GM12878 (cell line): ENCODE data around the gene UVRAG. TPM values are rescaled to one million over a fixed set of nuclear protein-coding genes. Genes with fewer than 3 reads are reported as not detected.

Source experiments
- ATAC-seq: fragments of 200-7000 bp; cut with Tn5 transposase; 3 replicates; pipeline ENCODE4 v1.9.1; 2020; ENCODE audit warnings: mild to moderate bottlenecking, moderate library complexity
- BruUV-seq: library from RNA; stranded (reverse); fragments of 400-500 nt; replicated peaks from 2 replicates; lab custom pipeline; 2021; lab: Mats Ljungman, UMichigan
- CTCF ChIA-PET: fragments of 300-600 bp; sonication (Branson Sonifier 250); formaldehyde crosslinking; extraction: SDS; loops from one replicate; lab custom pipeline; 2021; ENCODE audit warnings: inconsistent platforms; lab: Yijun Ruan, JAX
- POLR2A ChIA-PET: fragments of 350-600 bp; formaldehyde crosslinking; extraction: SDS; loops from one replicate; lab custom pipeline; 2021; ENCODE audit warnings: inconsistent platforms; lab: Charles Lee
- RAD21 ChIA-PET: fragments of 300-600 bp; sonication (Branson Sonifier 250); formaldehyde crosslinking; loops from one replicate; lab custom pipeline; 2023; ENCODE audit warnings: antibody characterized with exemption; ENCODE audit not compliant: unreplicated experiment; lab: Charles Lee
- SMC1A ChIA-PET: fragments of 300-600 bp; sonication (Branson Sonifier 250); formaldehyde crosslinking; loops from one replicate; lab custom pipeline; 2023; ENCODE audit not compliant: unreplicated experiment, uncharacterized antibody; lab: Charles Lee
- DNase-seq: peaks from one replicate; pipeline ENCODE4 v3.0.0-alpha.2; 2011; ENCODE audit warnings: low read depth, low spot score
- FAIRE-seq: peaks from 3 replicates; lab custom pipeline; 2011; peaks lifted over from hg19 to GRCh38; lab: Jason Lieb, UNC
- H2AFZ ChIP-seq: 2 replicates; pipeline ENCODE4 v1.6.0; 2011; ENCODE audit warnings: low read depth, low read length, control low read depth; ENCODE audit not compliant: control insufficient read depth
- H3K27ac ChIP-seq: 2 replicates; pipeline ENCODE4 v1.5.1; 2011; ENCODE audit warnings: control low read depth; ENCODE audit not compliant: control insufficient read depth, insufficient read depth
- H3K27me3 ChIP-seq, 2 experiments: replicated peaks in 1 of 2; 2 replicates each; pipeline versions ENCODE4 v1.6.0 to v1.6.1; 2011; ENCODE audit warnings: low read length in 1 of 2; ENCODE audit not compliant: control insufficient read depth in 2 of 2, insufficient read depth in 2 of 2
- H3K36me3 ChIP-seq, 2 experiments: 2 replicates each; pipeline ENCODE4 v1.5.1; 2011; ENCODE audit warnings: low read length in 1 of 2; ENCODE audit not compliant: control insufficient read depth in 2 of 2, insufficient read depth in 2 of 2
- H3K4me1 ChIP-seq: 2 replicates; pipeline ENCODE4 v1.6.1; 2011; ENCODE audit warnings: mild to moderate bottlenecking, low read length, moderate library complexity, mixed read lengths; ENCODE audit not compliant: control insufficient read depth, insufficient read depth
- H3K4me2 ChIP-seq: 2 replicates; pipeline ENCODE4 v1.6.0; 2011; ENCODE audit warnings: control low read depth; ENCODE audit not compliant: control insufficient read depth, insufficient read depth
- H3K4me3 ChIP-seq: fragments of 200-600 bp; sonication (generic); 2 replicates; pipeline ENCODE4 v1.5.1; 2016
- H3K79me2 ChIP-seq: 2 replicates; pipeline ENCODE4 v1.6.0; 2011; ENCODE audit warnings: low read length; ENCODE audit not compliant: control insufficient read depth, insufficient read depth
- H3K9ac ChIP-seq: 2 replicates; pipeline ENCODE4 v1.8.0; 2011; ENCODE audit warnings: low read length, control low read depth, mixed read lengths; ENCODE audit not compliant: control insufficient read depth, insufficient read depth
- H3K9me3 ChIP-seq: replicated peaks from 3 replicates; pipeline ENCODE4 v1.5.1; 2011; ENCODE audit warnings: mild to moderate bottlenecking, low read length; ENCODE audit not compliant: control insufficient read depth, insufficient read depth
- H4K20me1 ChIP-seq: 2 replicates; pipeline ENCODE4 v1.6.0; 2011; ENCODE audit not compliant: control insufficient read depth, insufficient read depth
- BRCA1 ChIP-seq: IDR thresholded peaks from 2 replicates; pipeline ENCODE4 v1.6.1; 2011; ENCODE audit warnings: low read depth, low read length, improper control_type of control experiment
- CBX5 ChIP-seq: sonication (generic); IDR thresholded peaks from 2 replicates; pipeline ENCODE4 v1.6.1; 2016; ENCODE audit warnings: low read depth, moderate library complexity, mild to moderate bottlenecking, inconsistent platforms
- GATAD2B ChIP-seq: fragments of 450-650 bp; conservative IDR thresholded peaks from 2 replicates; pipeline ENCODE4 v1.6.1; 2017; ENCODE audit warnings: low read depth, mild to moderate bottlenecking, moderate library complexity
- HDAC6 ChIP-seq: fragments of 200-600 bp; sonication (generic); IDR thresholded peaks from one replicate; pipeline ENCODE4 v1.8.0; 2017; ENCODE audit warnings: antibody characterized with exemption; ENCODE audit not compliant: unreplicated experiment
- IKZF1 ChIP-seq: fragments of 450-650 bp; conservative IDR thresholded peaks from 2 replicates; pipeline ENCODE4 v1.6.1; 2017; ENCODE audit warnings: antibody characterized with exemption, mild to moderate bottlenecking
- KDM1A ChIP-seq: fragments of 200-600 bp; sonication (generic); IDR thresholded peaks from 2 replicates; pipeline ENCODE4 v1.6.1; 2016; ENCODE audit warnings: borderline replicate concordance
- RB1 ChIP-seq: fragments of 450-650 bp; formaldehyde crosslinking; IDR thresholded peaks from 2 replicates; pipeline ENCODE4 v1.6.1; 2017; ENCODE audit warnings: mild to moderate bottlenecking, borderline replicate concordance
- SMC3 ChIP-seq: IDR thresholded peaks from 2 replicates; pipeline ENCODE4 v1.6.1; 2011; ENCODE audit warnings: low read length, improper control_type of control experiment, borderline replicate concordance
- STAT1 ChIP-seq: fragments of 450-650 bp; conservative IDR thresholded peaks from 2 replicates; pipeline ENCODE4 v1.6.1; 2014; ENCODE audit warnings: antibody characterized with exemption, mild to moderate bottlenecking
- YBX1 ChIP-seq: fragments of 450-650 bp; IDR thresholded peaks from 2 replicates; pipeline ENCODE4 v1.6.1; 2016; ENCODE audit warnings: antibody characterized with exemption
- WGBS: methylation state at CpG from one replicate; pipeline ENCODE4 v1.1.6; 2016; ENCODE audit warnings: low lambda C conversion rate; ENCODE audit not compliant: insufficient replicate concordance, insufficient coverage; ENCODE audit errors: missing lambda C conversion rate; 5-methylcytosine and 5-hydroxymethylcytosine counted together
- in situ Hi-C: fragments of 300-500 bp; cut with MboI; formaldehyde crosslinking; loops from 9 replicates; pipeline ENCODE4 v1.14.3; 2018; ENCODE audit warnings: mixed read lengths
- intact Hi-C: fragments of 100-400 bp; cut with micrococcal nuclease; formaldehyde crosslinking; loops from one replicate; pipeline ENCODE4 v1.14.2; 2022; ENCODE audit not compliant: unreplicated experiment
- polyA plus RNA-seq, 11 experiments: library from polyadenylated mRNA; depleted of rRNA in 4 of 11; unstranded in 6 of 11; stranded (reverse) in 5 of 11; fragments of >200 nt; fragmentation: Nextera tagmentation in 4 of 11; fragmentation: Illumina TruSeq in 1 of 11; extraction: Ambion mirVana in 4 of 11; extraction: Trizol in 1 of 11; gene quantifications; 1 replicate in 1 of 11; 2 replicates in 10 of 11; pipeline versions ENCODE4 v1.2.1 to v1.2.3, GENCODE V29; 2011 to 2016; ENCODE audit warnings: inconsistent platforms in 2 of 11, missing spikeins in 2 of 11, low read depth in 1 of 11
- total RNA-seq, 4 experiments: library from RNA; depleted of rRNA in 3 of 4; stranded (reverse); fragments of >200 nt in 3 of 4; fragmentation: Illumina TruSeq in 1 of 4; extraction: Trizol in 1 of 4; gene quantifications; 2 replicates each; pipeline versions ENCODE4 v1.2.1 to v1.2.3, GENCODE V29; 2013 to 2021
- TF ChIP-seq, protein P1 (sequence below): IDR thresholded peaks from 2 replicates; pipeline ENCODE4 v1.6.1; 2012; ENCODE audit warnings: low read depth, low read length, improper control_type of control experiment
- TF ChIP-seq, protein P2 (sequence below): fragments of 150-350 bp; IDR thresholded peaks from 2 replicates; pipeline ENCODE4 v1.6.1; 2014; ENCODE audit warnings: mild to moderate bottlenecking, low read depth, low read length

UVRAG gene
- total and polyA plus RNA-seq, 10 of the 15 experiments (the other 5 are each of a cell fraction or from before 2014, with no cell fraction given) = 7.0 to 43.4 (median 37.0) TPM

DNA sequence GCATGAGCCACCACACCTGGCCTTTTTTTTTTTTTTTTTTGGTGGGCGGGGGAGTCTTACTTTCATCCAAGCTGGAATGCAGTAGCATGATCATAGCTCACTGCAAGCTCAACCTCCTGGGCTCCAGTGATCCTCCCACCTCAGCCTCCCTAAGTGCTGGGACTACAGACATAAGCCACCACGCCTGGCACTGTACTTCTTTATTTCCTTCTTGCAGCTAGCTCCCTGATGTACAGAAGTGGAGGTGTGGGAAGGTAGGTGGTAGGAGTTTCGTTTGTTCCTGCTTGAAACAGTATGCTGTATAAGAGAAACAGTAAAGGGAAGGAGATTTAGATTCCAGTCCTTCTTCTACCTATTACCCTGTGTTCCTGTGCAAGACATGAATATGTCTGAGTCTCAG is 319.2 kb downstream of the UVRAG start:
- no peaks in the 10 kb centered on the region for H3K4me1 ChIP-seq
- in situ Hi-C loops (no loop called here), intact Hi-C loops (no loop called here)
- H3K9me3 ChIP-seq = no peaks in the 10 kb centered on the region
- no peak overlapping the region for H3K4me2 ChIP-seq
- H4K20me1 ChIP-seq = no peaks in the 10 kb centered on the region
- POLR2A ChIA-PET = interaction anchor here (0.7 kb wide), 1 partner anchor 588 kb away, joined by 6 read pairs; no protein-coding TSS in a partner anchor
- RAD21 ChIA-PET = interaction anchor here (0.6 kb wide), 1 partner anchor 74 kb away, joined by 3 read pairs; no protein-coding TSS in a partner anchor
- 65% methylated on average over 2 of the region's 3 CpGs for WGBS
- CTCF ChIA-PET = interaction anchor here (0.9 to 2.2 kb wide), 2 partner anchors 15 to 237 kb away, joined by 4 to 9 read pairs; no protein-coding TSS in a partner anchor
- SMC1A ChIA-PET = interaction anchor here (0.7 kb wide), 1 partner anchor 194 kb away, joined by 3 read pairs; no protein-coding TSS in a partner anchor
- no peak overlapping the region for H3K9ac ChIP-seq
- H3K27me3 ChIP-seq = no peaks in the 10 kb centered on the region
- H3K27ac ChIP-seq = no peak overlapping the region
- H3K79me2 ChIP-seq = no peaks in the 10 kb centered on the region
- no peak overlapping the region for H3K4me3 ChIP-seq
- no peak overlapping the region for H2AFZ ChIP-seq
- DNase-seq = no peak
- no peak for ATAC-seq
- no TSS peak for BruUV-seq
- peaks cover 5 to 19% of the 10 kb centered on the region in 2 experiments for H3K36me3 ChIP-seq
- FAIRE-seq = no peak
- TF ChIP-seq STAT1 (no peak), BRCA1 (no peak), GATAD2B (no peak)
- TF ChIP-seq, protein P1, sequence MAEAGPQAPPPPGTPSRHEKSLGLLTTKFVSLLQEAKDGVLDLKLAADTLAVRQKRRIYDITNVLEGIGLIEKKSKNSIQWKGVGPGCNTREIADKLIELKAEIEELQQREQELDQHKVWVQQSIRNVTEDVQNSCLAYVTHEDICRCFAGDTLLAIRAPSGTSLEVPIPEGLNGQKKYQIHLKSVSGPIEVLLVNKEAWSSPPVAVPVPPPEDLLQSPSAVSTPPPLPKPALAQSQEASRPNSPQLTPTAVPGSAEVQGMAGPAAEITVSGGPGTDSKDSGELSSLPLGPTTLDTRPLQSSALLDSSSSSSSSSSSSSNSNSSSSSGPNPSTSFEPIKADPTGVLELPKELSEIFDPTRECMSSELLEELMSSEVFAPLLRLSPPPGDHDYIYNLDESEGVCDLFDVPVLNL = no peak

DNA sequence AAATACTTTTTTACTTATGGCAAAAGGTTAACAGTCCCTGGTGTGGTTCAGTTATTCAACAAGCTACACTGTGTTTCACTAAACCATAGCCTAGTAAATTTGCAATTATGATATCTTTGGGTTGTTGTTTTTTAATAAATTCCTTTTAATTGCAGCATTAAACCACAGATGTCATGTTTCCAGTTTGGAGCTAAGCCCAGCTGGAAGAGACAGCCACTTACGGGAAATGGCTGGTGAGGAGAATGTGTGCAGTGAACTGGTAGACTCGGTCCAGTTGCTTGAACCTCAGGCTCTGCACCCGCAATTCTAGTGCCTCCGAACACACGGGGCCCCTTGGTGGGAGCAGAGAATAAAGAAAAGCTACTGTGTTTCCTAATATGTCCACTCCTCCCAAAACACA is 320.5 kb downstream of the UVRAG start:
- RAD21 ChIA-PET = interaction anchor here (0.6 to 0.9 kb wide), 2 partner anchors 17 to 1806 kb away, joined by 3 read pairs; no protein-coding TSS in a partner anchor
- Histone ChIP-seq H2AFZ (no peak overlapping the region), H3K27ac (no peak overlapping the region), H3K4me3 (no peak overlapping the region), H3K79me2 (no peaks in the 10 kb centered on the region), H3K4me2 (no peak overlapping the region), H3K36me3 (peaks cover 5 to 22% of the 10 kb centered on the region in 2 experiments), H3K9ac (no peak overlapping the region), H3K4me1 (no peaks in the 10 kb centered on the region), H3K27me3 (no peaks in the 10 kb centered on the region), H3K9me3 (no peaks in the 10 kb centered on the region), H4K20me1 (no peaks in the 10 kb centered on the region)
- SMC1A ChIA-PET = interaction anchor here (1.1 kb wide), 1 partner anchor 18 kb away, joined by 5 read pairs; no protein-coding TSS in a partner anchor
- DNase-seq (no peak), ATAC-seq (no peak), FAIRE-seq (no peak)
- intact Hi-C loops = no loop called here
- WGBS = 99% methylated on average over 5 of the region's 5 CpGs
- no TSS peak for BruUV-seq
- POLR2A ChIA-PET = interaction anchor here (0.7 to 0.8 kb wide), 2 partner anchors 22 to 50 kb away, joined by 3 read pairs; no protein-coding TSS in a partner anchor
- in situ Hi-C loops = no loop called here
- CTCF ChIA-PET = interaction anchor here (1.4 kb wide), 1 partner anchor 16 kb away, joined by 4 read pairs; no protein-coding TSS in a partner anchor
- TF ChIP-seq, protein P2, sequence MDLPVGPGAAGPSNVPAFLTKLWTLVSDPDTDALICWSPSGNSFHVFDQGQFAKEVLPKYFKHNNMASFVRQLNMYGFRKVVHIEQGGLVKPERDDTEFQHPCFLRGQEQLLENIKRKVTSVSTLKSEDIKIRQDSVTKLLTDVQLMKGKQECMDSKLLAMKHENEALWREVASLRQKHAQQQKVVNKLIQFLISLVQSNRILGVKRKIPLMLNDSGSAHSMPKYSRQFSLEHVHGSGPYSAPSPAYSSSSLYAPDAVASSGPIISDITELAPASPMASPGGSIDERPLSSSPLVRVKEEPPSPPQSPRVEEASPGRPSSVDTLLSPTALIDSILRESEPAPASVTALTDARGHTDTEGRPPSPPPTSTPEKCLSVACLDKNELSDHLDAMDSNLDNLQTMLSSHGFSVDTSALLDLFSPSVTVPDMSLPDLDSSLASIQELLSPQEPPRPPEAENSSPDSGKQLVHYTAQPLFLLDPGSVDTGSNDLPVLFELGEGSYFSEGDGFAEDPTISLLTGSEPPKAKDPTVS = no peak
- TF ChIP-seq IKZF1 (no peak), KDM1A (no peak), YBX1 (no peak), RB1 (no peak), SMC3 (no peak), CBX5 (no peak), HDAC6 (no peak)
- TF ChIP-seq, protein P1 = no peak
